Activated CD8-positive, alpha-beta T cell treated with anti-CD3 and anti-CD28 coated beads, Interleukin-2, amount 10 ng/mL, durations not matched to agents 7 days and 5 days (primary cell): ENCODE measurements around the gene ZNF415. TPM values are rescaled to one million over a fixed set of nuclear protein-coding genes. Genes with fewer than 3 reads are reported as not detected.
"Not testable (repeated sequence)": the region's sequence is repeated elsewhere in the genome, so short reads cannot be mapped to it uniquely, and the experiment has no call there.

Experiments used
- ATAC-seq: fragments of 150-1000 bp; cut with Tn5 transposase; one replicate; pipeline ENCODE4 v1.10.0; 2021; ENCODE audit warnings: moderate library complexity
- CTCF ChIA-PET: fragments of 350-600 bp; sonication (Branson Sonifier 250); formaldehyde crosslinking; loops from one replicate; lab custom pipeline; 2021; ENCODE audit warnings: antibody characterized with exemption; lab: Charles Lee
- POLR2A ChIA-PET: fragments of 350-600 bp; sonication (Branson Sonifier 250); formaldehyde crosslinking; loops from one replicate; lab custom pipeline; 2021; ENCODE audit warnings: antibody characterized with exemption; lab: Charles Lee
- DNase-seq: peaks from one replicate; pipeline ENCODE4 v3.0.0-alpha.2; 2020
- H3K27ac Mint-ChIP-seq: one replicate; pipeline ENCODE4 v1.8.0; 2021; ENCODE audit warnings: mild to moderate bottlenecking, mixed read lengths
- H3K27me3 Mint-ChIP-seq: one replicate; pipeline ENCODE4 v1.8.0; 2021; ENCODE audit warnings: low read depth, mixed read lengths
- H3K36me3 Mint-ChIP-seq: one replicate; pipeline ENCODE4 v1.8.0; 2021; ENCODE audit warnings: low read depth, mixed read lengths
- H3K4me1 Mint-ChIP-seq: one replicate; pipeline ENCODE4 v1.8.0; 2021; ENCODE audit warnings: low read depth, mixed read lengths
- H3K4me3 Mint-ChIP-seq: one replicate; pipeline ENCODE4 v1.8.0; 2021; ENCODE audit warnings: mild to moderate bottlenecking, mixed read lengths
- H3K9me3 Mint-ChIP-seq: one replicate; pipeline ENCODE4 v1.8.0; 2022; ENCODE audit warnings: mixed read lengths; ENCODE audit not compliant: insufficient read depth
- total RNA-seq, 2 experiments: library from RNA; stranded (reverse); gene quantifications; one replicate each; pipeline ENCODE4 v1.2.3, GENCODE V29; 2021

Gene ZNF415
- total RNA-seq, 2 experiments from 2014 or later, result 1.4 to 1.9 TPM

DNA sequence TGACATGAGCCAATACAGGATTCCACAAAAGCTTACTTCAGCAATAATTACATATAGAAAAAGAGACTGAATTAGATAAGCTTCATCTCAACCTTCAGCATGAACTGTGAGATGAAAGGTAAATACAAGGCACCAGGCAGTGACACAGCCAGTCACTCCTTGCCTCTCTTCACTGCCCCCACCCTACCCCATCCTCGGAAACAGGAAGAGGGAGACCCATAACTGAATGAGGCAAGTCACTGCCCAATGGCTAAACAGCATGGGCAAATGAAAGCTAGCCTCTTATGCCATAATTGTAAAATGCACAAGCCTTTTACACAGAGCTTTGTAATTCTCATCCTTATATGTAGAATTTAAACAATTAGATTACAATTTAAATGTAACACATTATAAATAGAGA, 31.2 kb downstream of the ZNF415 start:
- peak overlapping the region; percentile 87 for H3K4me3 Mint-ChIP-seq
- H3K4me1 Mint-ChIP-seq, result peaks cover 33% of the 10 kb centered on the region

DNA sequence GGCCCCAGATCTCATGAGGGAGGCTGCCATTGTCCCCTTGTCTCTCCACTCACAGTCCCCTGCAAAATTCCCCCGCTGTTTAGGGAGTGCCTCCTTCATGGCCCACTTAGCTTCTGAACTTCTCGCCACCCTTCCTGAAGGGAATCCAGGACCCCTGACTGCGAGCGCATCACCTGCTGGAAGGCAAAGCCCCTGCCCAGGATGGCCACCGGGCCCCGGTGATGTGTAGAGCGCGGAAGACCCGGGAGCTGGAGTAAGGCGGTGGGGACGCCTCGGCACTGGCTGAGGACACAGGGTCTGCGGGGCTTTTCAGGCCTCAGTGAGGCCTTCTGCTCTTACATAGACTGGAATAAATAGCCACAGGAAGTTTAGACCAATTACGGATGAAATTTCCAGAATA, 34.1 kb downstream of the ZNF415 start:
- ATAC-seq, H3K27me3 Mint-ChIP-seq, H3K27ac Mint-ChIP-seq, H3K9me3 Mint-ChIP-seq, DNase-seq, CTCF ChIA-PET, POLR2A ChIA-PET, H3K4me3 Mint-ChIP-seq: not testable (repeated sequence)
- peaks cover 65% of the 10 kb centered on the region for H3K36me3 Mint-ChIP-seq
- H3K4me1 Mint-ChIP-seq, result peaks cover 29% of the 10 kb centered on the region

More for the DNA sequence above, 31.2 kb downstream of the ZNF415 start:
- H3K36me3 Mint-ChIP-seq, result peaks cover 46% of the 10 kb centered on the region
- POLR2A ChIA-PET, result interaction anchor here (0.9 to 1.2 kb wide), 2 partner anchors 48 to 138 kb away, joined by 3 read pairs; no protein-coding TSS in a partner anchor
- DNase-seq (peak; percentile 53), ATAC-seq (no peak)
- peaks cover 7% of the 10 kb centered on the region for H3K9me3 Mint-ChIP-seq
- H3K27me3 Mint-ChIP-seq, result no peaks in the 10 kb centered on the region
- H3K27ac Mint-ChIP-seq, result peak overlapping the region; percentile 90
- CTCF ChIA-PET, result no interaction called here

DNA sequence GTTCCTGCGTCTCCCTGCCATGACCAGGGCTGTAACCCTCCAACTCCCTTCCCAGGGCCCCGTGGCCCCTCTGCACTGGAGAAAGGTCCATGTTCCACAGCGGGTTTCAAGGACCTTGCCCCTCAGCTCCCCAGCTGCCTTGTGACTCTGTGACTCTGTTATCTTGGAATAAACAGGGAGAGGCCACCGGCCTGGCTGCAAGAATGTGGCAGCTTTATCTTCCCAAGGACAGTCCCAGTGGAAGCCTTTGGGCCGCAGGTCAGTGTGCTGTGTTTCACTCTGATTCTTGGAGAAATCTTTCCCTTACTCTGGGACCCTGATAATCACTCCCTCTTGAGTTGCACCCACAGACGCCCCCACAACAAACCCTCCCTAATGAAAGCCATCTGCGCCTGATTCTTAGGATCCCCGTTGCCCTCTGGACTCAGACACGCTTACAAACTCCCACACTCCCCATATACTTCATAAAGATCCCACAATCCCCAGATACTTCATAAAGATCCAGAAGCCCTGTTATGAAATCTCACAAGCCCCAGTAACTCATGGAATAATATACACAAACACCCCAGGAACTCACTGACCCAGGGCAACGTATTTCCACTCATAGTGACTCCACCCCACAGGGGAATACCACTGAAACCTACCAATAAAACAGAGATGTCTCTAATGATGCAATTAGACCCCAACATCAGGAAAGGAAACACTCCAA, 35.6 kb downstream of the ZNF415 start:
- POLR2A ChIA-PET, CTCF ChIA-PET, H3K27ac Mint-ChIP-seq, H3K9me3 Mint-ChIP-seq, H3K27me3 Mint-ChIP-seq, DNase-seq, ATAC-seq, H3K4me3 Mint-ChIP-seq: not testable (repeated sequence)
- Mint-ChIP-seq H3K36me3 (peaks cover 69% of the 10 kb centered on the region), H3K4me1 (peaks cover 24% of the 10 kb centered on the region)

DNA sequence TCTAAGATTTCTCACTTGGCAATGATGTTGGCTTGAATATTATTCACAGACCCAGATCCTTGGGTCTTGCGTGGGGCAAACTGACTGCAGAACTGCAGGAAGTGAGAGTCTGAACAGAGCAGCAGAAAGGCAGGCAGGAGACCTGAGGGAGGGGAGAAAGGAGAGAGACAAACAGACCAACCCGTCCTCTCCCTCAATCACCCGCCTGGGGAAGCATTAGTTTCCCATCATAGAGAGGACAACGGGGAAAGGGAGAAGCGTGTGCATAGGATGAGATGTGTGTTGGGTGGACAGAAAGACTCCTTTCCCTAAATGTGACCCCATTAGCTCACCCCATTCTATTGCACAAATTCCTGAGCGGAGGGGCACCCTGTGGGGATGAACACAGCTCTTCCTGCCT, 36.1 kb downstream of the ZNF415 start:
- H3K27ac Mint-ChIP-seq, CTCF ChIA-PET, H3K9me3 Mint-ChIP-seq, POLR2A ChIA-PET, ATAC-seq, DNase-seq, H3K4me3 Mint-ChIP-seq, H3K27me3 Mint-ChIP-seq: not testable (repeated sequence)
- H3K4me1 Mint-ChIP-seq, result peaks cover 18% of the 10 kb centered on the region
- H3K36me3 Mint-ChIP-seq, result peaks cover 69% of the 10 kb centered on the region

DNA sequence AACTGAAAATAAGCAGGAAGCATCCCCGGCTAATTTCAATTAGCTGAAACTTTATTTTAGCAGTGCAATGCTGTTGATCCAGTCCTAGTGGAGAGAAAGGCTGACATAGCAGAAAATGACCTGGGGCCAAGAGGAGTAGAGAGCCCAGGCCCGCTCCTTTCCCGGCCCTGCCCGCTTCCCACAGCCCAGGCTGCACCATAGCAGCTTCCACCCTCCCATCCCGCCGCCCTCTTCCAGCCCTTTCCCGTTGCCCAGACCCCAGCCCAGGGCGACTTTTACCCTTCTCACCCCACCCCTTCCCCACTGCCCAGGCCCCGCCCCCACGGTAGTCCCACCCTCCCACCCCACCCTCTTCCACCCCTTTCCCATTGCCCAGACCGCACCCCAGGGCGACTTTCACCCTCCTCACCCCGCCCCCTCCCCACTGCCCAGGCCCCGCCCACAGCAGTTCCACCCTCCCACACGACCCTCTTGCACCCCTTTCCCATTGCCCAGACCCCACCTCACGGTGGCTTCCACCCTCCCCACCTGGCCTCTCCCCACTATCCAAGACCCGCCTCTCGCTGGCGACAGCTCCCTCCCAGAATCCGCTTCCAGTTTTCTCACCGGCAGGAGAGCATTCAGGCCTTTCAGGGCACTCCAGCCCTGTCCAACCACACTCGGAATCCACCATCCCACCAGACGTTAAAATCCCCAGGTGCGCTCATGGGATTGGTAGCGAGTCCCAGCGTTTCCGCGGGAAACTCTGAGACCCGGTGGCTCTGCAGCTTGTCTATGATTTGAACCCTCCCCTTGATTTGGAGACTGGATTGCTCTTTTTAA, 37.7 kb downstream of the ZNF415 start:
- no peak overlapping the region for H3K4me3 Mint-ChIP-seq
- H3K36me3 Mint-ChIP-seq, result peaks cover 81% of the 10 kb centered on the region
- no peak overlapping the region for H3K27ac Mint-ChIP-seq
- CTCF ChIA-PET, result no interaction called here
- ATAC-seq, result no peak
- no peak for DNase-seq
- POLR2A ChIA-PET, result no interaction called here
- H3K9me3 Mint-ChIP-seq, result no peaks in the 10 kb centered on the region
- no peaks in the 10 kb centered on the region for H3K27me3 Mint-ChIP-seq
- H3K4me1 Mint-ChIP-seq, result peaks cover 8% of the 10 kb centered on the region

DNA sequence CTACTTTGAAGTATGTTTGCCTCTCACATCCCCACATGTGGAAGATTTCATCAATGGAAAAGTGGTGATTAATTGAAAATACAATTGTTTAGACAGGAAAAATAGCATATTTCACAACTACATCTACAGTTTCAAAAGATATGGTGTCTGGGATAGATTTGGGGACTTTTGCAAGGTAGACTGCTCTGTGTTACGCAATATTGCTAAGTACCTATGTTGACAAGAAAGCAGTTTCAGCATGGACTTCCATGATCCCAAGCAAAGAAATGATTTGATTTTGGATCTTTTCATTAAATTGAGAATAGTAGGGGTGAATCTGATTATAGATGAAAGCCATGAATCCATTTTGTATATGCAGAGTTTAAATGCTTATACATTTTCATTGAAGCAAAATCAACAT, 40.0 kb downstream of the ZNF415 start:
- Mint-ChIP-seq H3K27me3 (no peaks in the 10 kb centered on the region), H3K9me3 (no peaks in the 10 kb centered on the region), H3K4me1 (peaks cover 5% of the 10 kb centered on the region), H3K27ac (no peak overlapping the region), H3K4me3 (no peak overlapping the region), H3K36me3 (peaks cover 81% of the 10 kb centered on the region)
- DNase-seq (no peak), ATAC-seq (no peak)
- POLR2A ChIA-PET, result no interaction called here
- CTCF ChIA-PET, result no interaction called here

DNA sequence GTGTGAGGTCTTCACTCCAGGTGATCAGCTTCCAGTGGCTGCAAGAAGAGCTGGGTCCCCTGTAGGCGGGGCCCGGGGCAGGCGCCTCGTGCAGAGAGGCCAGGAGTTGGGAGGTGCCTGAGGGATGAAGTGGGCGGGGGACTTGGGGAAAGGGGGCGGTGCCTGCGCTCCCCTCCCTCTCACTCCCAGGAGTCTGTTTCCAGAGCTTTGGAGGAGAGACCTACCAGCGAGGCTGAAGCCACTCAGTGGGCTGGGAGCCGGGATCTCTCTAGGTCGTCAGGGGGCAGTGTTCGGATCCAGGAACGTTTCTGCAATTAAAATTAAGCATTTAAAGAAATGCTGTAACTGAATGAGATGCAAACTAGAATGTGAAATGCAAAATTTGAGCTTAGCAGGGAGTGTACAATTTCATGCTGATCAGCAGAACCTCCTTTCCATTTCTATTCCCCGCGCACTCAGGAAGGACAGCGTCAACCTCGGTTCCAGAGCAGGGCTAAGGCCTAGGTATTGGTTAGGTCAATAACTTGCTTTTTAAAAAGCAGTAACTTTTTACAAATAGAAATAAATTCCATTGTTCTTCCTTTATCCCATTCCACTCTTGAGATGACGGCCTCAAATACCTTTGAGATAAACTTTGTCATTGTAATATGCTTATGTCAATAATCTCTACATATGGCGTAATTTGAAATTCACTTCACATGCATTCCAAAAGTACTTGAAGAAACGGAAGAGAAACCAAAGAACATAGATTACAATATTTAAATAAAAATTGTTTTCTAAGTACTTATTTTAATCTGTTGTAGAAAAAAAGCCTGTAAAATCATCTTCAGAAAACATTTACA, 41.1 kb downstream of the ZNF415 start:
- DNase-seq, result no peak
- Mint-ChIP-seq H3K4me3 (no peak overlapping the region), H3K36me3 (peaks cover 83% of the 10 kb centered on the region), H3K4me1 (peaks cover 10% of the 10 kb centered on the region), H3K27me3 (no peaks in the 10 kb centered on the region), H3K27ac (no peak overlapping the region), H3K9me3 (no peaks in the 10 kb centered on the region)
- no peak for ATAC-seq
- ChIA-PET POLR2A (no interaction called here), CTCF (no interaction called here)

DNA sequence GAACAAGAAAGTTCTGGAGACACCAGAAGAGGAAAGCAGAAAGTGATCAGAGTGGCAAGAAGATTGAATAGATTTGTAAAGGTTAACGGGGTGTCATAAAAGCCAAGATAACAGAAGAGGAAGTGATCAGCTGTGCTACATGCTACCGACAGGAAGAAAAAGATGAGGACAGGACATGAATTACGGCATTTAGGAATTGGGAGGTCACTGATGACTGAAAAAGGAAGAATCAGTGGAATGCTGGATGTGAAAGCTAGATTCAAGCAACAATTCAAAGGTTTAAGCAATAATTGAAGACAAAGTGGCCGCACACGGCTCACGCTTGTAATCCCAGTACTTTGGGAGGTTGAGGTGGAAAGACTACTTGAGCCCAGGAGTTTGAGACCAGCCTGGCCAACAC, 44.6 kb downstream of the ZNF415 start:
- no peak for ATAC-seq
- CTCF ChIA-PET, result no interaction called here
- H3K9me3 Mint-ChIP-seq, result peaks cover 11% of the 10 kb centered on the region

DNA sequence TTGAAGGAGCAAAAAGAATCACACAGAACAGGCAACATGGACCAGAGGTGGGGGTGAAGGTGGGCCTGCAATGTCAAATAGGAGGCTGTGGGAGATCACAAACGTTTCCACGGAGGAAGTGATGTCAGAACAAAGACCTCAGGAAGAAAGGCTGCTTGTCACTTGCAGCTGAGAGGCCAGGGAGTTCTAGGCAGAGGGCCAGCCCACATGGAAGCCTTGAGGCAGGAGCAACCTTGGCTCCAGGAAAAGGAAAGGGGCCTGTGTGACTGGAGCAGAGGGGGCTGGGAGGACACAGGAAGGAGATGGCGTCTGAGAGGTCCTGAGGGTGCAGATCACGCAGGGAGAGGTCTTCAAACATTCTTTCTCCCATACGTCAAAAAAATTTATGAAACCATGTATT, 45.8 kb downstream of the ZNF415 start:
- Mint-ChIP-seq H3K9me3 (peaks cover 15% of the 10 kb centered on the region), H3K4me1 (peaks cover 10% of the 10 kb centered on the region), H3K27ac (peak overlapping the region; percentile 26), H3K36me3 (peaks cover 94% of the 10 kb centered on the region), H3K4me3 (no peak overlapping the region), H3K27me3 (no peaks in the 10 kb centered on the region)
- CTCF ChIA-PET, result no interaction called here
- ATAC-seq, result no peak
- DNase-seq, result no peak
- POLR2A ChIA-PET, result no interaction called here

More for the DNA sequence above, 44.6 kb downstream of the ZNF415 start:
- DNase-seq, result no peak
- POLR2A ChIA-PET, result interaction anchor here (0.6 kb wide), 1 partner anchor 536 kb away, joined by 5 read pairs; no protein-coding TSS in a partner anchor
- no peaks in the 10 kb centered on the region for H3K27me3 Mint-ChIP-seq
- H3K4me1 Mint-ChIP-seq, result peaks cover 10% of the 10 kb centered on the region
- H3K4me3 Mint-ChIP-seq, result no peak overlapping the region
- no peak overlapping the region for H3K27ac Mint-ChIP-seq
- H3K36me3 Mint-ChIP-seq, result peaks cover 91% of the 10 kb centered on the region

DNA sequence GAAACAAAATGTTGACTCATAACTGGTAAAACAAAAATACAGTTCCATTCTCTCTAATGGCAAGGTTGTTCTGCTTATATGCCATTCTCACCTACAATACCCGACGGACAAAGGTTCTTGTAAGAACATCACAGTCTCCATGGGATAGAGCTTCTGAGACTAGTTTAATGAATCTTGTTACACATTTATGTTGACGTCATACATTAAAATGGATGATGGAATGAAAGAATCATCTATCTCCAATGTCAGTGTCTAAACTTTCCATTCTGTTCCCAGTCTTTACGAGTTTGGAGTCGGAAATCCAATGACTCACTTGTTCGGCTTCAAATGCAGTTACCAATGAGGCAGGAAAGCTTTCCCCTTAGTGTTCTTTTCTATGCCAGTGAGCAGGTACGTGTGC, 47.2 kb downstream of the ZNF415 start:
- Mint-ChIP-seq H3K4me3 (no peak overlapping the region), H3K9me3 (peaks cover 27% of the 10 kb centered on the region), H3K4me1 (peaks cover 10% of the 10 kb centered on the region), H3K27me3 (no peaks in the 10 kb centered on the region), H3K36me3 (peaks cover 96% of the 10 kb centered on the region), H3K27ac (no peak overlapping the region)
- CTCF ChIA-PET, result interaction anchor here (0.9 kb wide), 1 partner anchor 99 kb away, joined by 3 read pairs; no protein-coding TSS in a partner anchor
- POLR2A ChIA-PET, result no interaction called here
- DNase-seq, result no peak
- ATAC-seq, result no peak

DNA sequence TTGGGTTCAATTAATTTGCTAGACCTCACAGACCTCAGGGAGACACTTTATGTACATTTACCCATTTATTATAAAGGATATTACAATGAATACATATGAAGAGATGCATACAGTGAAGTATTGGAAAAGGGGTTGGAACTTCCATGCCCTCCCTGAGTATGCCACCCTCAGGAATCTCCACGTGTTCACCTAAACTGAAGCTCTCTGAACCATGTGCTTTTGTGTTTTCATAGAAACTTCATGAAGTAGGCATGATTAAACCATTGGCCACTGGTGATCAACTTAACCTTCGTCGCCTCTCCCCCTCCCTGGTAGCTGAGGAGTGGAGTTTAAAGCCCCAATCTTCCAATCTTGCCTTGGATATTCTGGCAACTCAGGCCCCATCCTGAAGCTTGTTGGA, 49.8 kb downstream of the ZNF415 start:
- H3K4me3 Mint-ChIP-seq, result no peak overlapping the region
- CTCF ChIA-PET, result no interaction called here
- no peak for DNase-seq
- no peaks in the 10 kb centered on the region for H3K27me3 Mint-ChIP-seq
- H3K4me1 Mint-ChIP-seq, result peaks cover 7% of the 10 kb centered on the region
- ATAC-seq, result no peak
- H3K36me3 Mint-ChIP-seq, result peaks cover 97% of the 10 kb centered on the region
- H3K27ac Mint-ChIP-seq, result no peak overlapping the region
- peaks cover 45% of the 10 kb centered on the region for H3K9me3 Mint-ChIP-seq
- POLR2A ChIA-PET, result interaction anchor here (0.6 kb wide), 1 partner anchor 47 kb away, joined by 3 read pairs; no protein-coding TSS in a partner anchor
